ENCODE measurements around the gene SORCS3.

SORCS3 gene

GRCh38 chr10:104641937-104642657 is 1.0 kb downstream of the SORCS3 start:
- Histone ChIP-seq H3K4me3 (replicated peaks; ENCODE audit: insufficient read depth, low read length) (no peak overlapping the region), H3K27me3 (ENCODE audit: insufficient read depth, poor library complexity, severe bottlenecking) (peaks cover 47% of the 10 kb centered on the region), H3K27ac (replicated peaks) (no peak overlapping the region)
- no peak for DNase-seq (ENCODE audit: low read depth in 1 of 2, low spot score in 1 of 2)
- TF ChIP-seq POLR2AphosphoS5 (IDR thresholded peaks at IDR 0.05; ENCODE audit: low read depth) (no peak), REST (IDR thresholded peaks at IDR 0.05; ENCODE audit: insufficient replicate concordance, low read depth) (no peak), CTCF (IDR thresholded peaks at IDR 0.05; ENCODE audit: insufficient read depth, low read length) (no peak), GABPA (IDR thresholded peaks at IDR 0.05; ENCODE audit: low read depth) (no peak), SPI1 (IDR thresholded peaks at IDR 0.05; ENCODE audit: borderline replicate concordance, low read depth) (no peak)

- peaks cover 46% of the 10 kb centered on the region for H3K27me3 ChIP-seq (ENCODE audit: insufficient read depth, poor library complexity, severe bottlenecking)
- no peak for DNase-seq (ENCODE audit: low read depth in 1 of 2, low spot score in 1 of 2)
These were observed 1.7 kb downstream of the SORCS3 start for GRCh38 chr10:104642658-104643302.

GRCh38 chr10:104643303-104643663 is 2.2 kb downstream of the SORCS3 start:
- H3K27ac ChIP-seq (replicated peaks), result no peak overlapping the region
- TF ChIP-seq REST (IDR thresholded peaks at IDR 0.05; ENCODE audit: insufficient replicate concordance, low read depth), result no peak
- peaks cover 42% of the 10 kb centered on the region for H3K27me3 ChIP-seq (ENCODE audit: insufficient read depth, poor library complexity, severe bottlenecking)
- DNase-seq (ENCODE audit: low read depth in 1 of 2, low spot score in 1 of 2), result no peak
- no peak overlapping the region for H3K4me3 ChIP-seq (replicated peaks; ENCODE audit: insufficient read depth, low read length)

More at GRCh38 chr10:104642658-104643302, 1.7 kb downstream of the SORCS3 start:
- Histone ChIP-seq H3K4me3 (replicated peaks; ENCODE audit: insufficient read depth, low read length) (no peak overlapping the region), H3K27ac (replicated peaks) (no peak overlapping the region)
- TF ChIP-seq POLR2AphosphoS5 (IDR thresholded peaks at IDR 0.05; ENCODE audit: low read depth) (no peak), GABPA (IDR thresholded peaks at IDR 0.05; ENCODE audit: low read depth) (no peak)

GRCh38 chr10:104646146-104646545 is 5.1 kb downstream of the SORCS3 start:
- TF ChIP-seq POLR2AphosphoS5 (IDR thresholded peaks at IDR 0.05; ENCODE audit: low read depth) (no peak), GABPA (IDR thresholded peaks at IDR 0.05; ENCODE audit: low read depth) (no peak), CTCF (IDR thresholded peaks at IDR 0.05; ENCODE audit: insufficient read depth, low read length) (no peak), SPI1 (IDR thresholded peaks at IDR 0.05; ENCODE audit: borderline replicate concordance, low read depth) (no peak), REST (IDR thresholded peaks at IDR 0.05; ENCODE audit: insufficient replicate concordance, low read depth) (no peak)
- DNase-seq (ENCODE audit: low read depth in 1 of 2, low spot score in 1 of 2), result no peak
- peaks cover 22% of the 10 kb centered on the region for H3K27me3 ChIP-seq (ENCODE audit: insufficient read depth, poor library complexity, severe bottlenecking)
- no peak overlapping the region for H3K27ac ChIP-seq (replicated peaks)
- H3K4me3 ChIP-seq (replicated peaks; ENCODE audit: insufficient read depth, low read length), result no peak overlapping the region

All from HL-60 (cell line).